ENCODE data around the gene SYT1.
"Not testable (repeated sequence)": the region's sequence is repeated elsewhere in the genome, so short reads cannot be mapped to it uniquely, and the experiment has no call there.

Gene SYT1

GRCh38 chr12:79140711-79141110, 276.1 kb downstream of the SYT1 start:
- DNase-seq (ENCODE audit: low read depth in 2 of 2) = no peak

- DNase-seq (ENCODE audit: low read depth in 2 of 2) = no peak
Measured at GRCh38 chr12:79141776-79142175, 277.2 kb downstream of the SYT1 start.

- DNase-seq (ENCODE audit: low read depth in 2 of 2) = no peak
Measured at GRCh38 chr12:79143803-79144202, 279.2 kb downstream of the SYT1 start.

- no peak for DNase-seq (ENCODE audit: low read depth in 2 of 2)
Measured at GRCh38 chr12:79151956-79152355, 287.4 kb downstream of the SYT1 start.

- peak; percentile 17 to 23 for DNase-seq (ENCODE audit: low read depth in 2 of 2)
Measured at GRCh38 chr12:79155683-79156082, 291.1 kb downstream of the SYT1 start.

- no peak for DNase-seq (ENCODE audit: low read depth in 2 of 2)
Measured at GRCh38 chr12:79156846-79157463, 292.4 kb downstream of the SYT1 start.

- no peak for DNase-seq (ENCODE audit: low read depth in 2 of 2)
Measured at GRCh38 chr12:79161249-79161934, 296.8 kb downstream of the SYT1 start.

- no peak for DNase-seq (ENCODE audit: low read depth in 2 of 2)
Measured at GRCh38 chr12:79162147-79162772, 297.7 kb downstream of the SYT1 start.

- no peak for DNase-seq (ENCODE audit: low read depth in 2 of 2)
Measured at GRCh38 chr12:79162948-79163347, 298.4 kb downstream of the SYT1 start.

GRCh38 chr12:79164890-79165289, 300.3 kb downstream of the SYT1 start:
- no peak for DNase-seq (ENCODE audit: low read depth in 2 of 2)

- DNase-seq (ENCODE audit: low read depth in 2 of 2) = no peak
Measured at GRCh38 chr12:79168687-79169086, 304.1 kb downstream of the SYT1 start.

GRCh38 chr12:79174626-79175025, 310.1 kb downstream of the SYT1 start:
- peak; percentile 58 to 61 for DNase-seq (ENCODE audit: low read depth in 2 of 2)

- no peak for DNase-seq (ENCODE audit: low read depth in 2 of 2)
Measured at GRCh38 chr12:79183003-79183402, 318.4 kb downstream of the SYT1 start.

- DNase-seq (ENCODE audit: low read depth in 2 of 2) = no peak
Measured at GRCh38 chr12:79183926-79184325, 319.4 kb downstream of the SYT1 start.

GRCh38 chr12:79186506-79186905, 321.9 kb downstream of the SYT1 start:
- DNase-seq (ENCODE audit: low read depth in 2 of 2) = no peak

- no peak for DNase-seq (ENCODE audit: low read depth in 2 of 2)
Measured at GRCh38 chr12:79187032-79187431, 322.5 kb downstream of the SYT1 start.

- DNase-seq (ENCODE audit: low read depth in 2 of 2) = no peak
Measured at GRCh38 chr12:79191391-79191790, 326.8 kb downstream of the SYT1 start.

- no peak for DNase-seq (ENCODE audit: low read depth in 2 of 2)
Measured at GRCh38 chr12:79194595-79194994, 330.0 kb downstream of the SYT1 start.

GRCh38 chr12:79199166-79199565, 334.6 kb downstream of the SYT1 start:
- no peak for DNase-seq (ENCODE audit: low read depth in 2 of 2)

GRCh38 chr12:79200176-79200575, 335.6 kb downstream of the SYT1 start:
- DNase-seq (ENCODE audit: low read depth in 2 of 2) = no peak

GRCh38 chr12:79203058-79203647, 338.6 kb downstream of the SYT1 start:
- no peak for DNase-seq (ENCODE audit: low read depth in 2 of 2)

- no peak for DNase-seq (ENCODE audit: low read depth in 2 of 2)
Measured at GRCh38 chr12:79206871-79207270, 342.3 kb downstream of the SYT1 start.

GRCh38 chr12:79210403-79210802, 345.8 kb downstream of the SYT1 start:
- not testable (repeated sequence) for DNase-seq (ENCODE audit: low read depth in 2 of 2)

Measured in fibroblast of skin of left biceps (primary cell).